ENCODE results near the gene HIPK2.
A peak's percentile ranks its signal among the peaks of the same experiment; 100 is the strongest.

The HIPK2 gene

DNA sequence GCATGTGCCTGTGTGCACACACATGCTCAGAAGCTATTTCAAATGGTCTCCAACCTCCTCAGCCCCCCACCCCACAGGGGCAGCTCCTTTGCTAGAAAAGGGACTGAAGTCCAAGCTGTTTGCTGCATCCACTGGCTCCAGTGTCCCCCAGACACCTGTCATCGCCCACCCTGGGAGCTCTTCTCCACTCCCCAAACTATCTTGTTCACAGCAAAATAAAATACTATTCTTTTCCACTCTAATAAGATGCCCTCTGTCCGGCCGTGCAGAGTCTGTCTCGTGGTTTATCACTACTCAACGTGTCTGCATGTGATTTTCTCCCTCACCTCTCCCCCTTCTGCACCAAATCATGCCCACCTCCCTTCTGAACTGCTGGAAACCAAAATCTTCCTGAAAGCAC is 25.6 kb downstream of the HIPK2 start:
- no peak for DNase-seq

DNA sequence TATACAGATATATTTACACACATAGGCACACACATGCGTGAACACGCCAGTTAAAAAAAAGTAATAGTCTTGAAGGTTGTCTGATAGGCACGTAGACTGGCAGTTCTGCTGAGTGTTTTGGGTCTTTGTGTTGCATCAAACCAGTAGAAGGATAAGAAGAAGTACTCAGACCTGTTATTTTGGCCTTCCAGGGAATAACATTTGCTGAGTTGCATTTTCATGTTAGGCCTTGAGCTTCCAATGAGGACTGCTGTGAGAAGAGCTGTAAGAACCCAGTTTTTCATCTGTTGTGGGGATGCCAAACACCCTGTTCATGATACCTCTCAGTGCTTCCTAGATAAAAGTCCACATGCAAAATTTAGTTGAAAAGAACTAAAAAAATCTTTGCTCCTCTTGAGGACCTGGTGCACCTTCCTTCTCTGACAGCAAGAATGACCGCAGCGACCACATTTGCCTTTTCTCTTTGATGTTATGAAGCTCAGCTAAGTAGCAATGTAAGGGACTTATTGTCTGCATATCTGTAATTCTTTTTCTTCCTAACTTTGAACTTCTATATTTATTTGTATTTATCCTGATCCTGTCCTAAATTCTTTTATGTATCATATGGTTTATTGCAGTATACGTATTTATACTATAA is 27.2 kb downstream of the HIPK2 start:
- no peak for DNase-seq

DNA sequence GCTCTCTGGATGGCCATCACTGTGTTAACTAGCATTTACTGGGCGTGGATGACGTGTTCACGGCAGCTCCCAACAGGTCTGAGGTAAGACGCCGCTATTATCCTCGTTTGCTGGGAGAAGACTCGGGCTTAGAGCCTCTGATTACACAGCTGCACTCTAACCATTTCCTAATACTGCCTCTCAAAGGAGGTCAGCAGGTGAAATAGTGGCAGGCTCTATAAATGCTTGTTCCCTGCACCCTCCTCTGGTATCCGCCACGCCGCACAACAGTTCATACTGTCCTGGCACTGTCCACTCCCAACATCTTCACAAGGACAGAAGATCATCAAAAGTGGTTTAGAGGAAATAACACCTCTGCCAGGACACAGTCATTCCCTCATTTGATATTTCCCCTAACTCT is 28.3 kb downstream of the HIPK2 start:
- DNase-seq = no peak

DNA sequence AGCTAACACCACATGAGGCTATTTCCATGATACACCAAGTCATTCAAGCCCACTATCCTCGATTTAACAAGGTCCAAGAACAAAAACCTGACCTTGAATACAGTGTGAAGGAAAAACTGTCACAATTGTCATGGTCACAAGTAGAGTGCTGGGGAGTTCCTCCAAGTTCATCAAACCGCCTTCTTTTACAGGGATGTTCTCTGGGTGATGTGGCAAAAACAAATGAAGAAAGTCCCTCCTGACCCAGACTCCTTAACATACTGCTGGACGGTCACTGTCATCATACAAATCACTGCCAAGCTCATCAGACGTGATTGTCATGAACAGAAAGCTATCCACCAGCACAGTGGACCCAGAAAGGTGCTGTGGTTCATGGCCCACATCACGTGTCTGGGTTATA is 28.9 kb downstream of the HIPK2 start:
- DNase-seq = no peak

DNA sequence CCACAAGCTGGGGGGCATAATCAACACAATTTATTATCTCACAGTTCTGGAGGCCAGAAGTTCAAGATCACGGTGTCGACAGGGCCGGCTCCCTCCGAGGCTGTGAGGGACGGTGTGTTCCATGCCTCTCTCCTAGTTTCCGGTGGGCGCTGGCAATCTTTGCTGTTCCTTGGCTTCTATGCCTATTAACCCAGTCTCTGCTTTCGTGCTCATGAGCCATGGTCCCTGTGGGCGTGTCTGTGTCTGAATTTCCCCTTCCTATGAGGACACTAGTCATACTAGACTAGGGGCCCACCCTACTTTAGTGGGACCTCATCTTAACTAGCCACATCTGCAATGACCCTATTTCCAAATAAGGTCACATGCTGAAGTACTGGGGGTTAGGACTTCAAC is 29.4 kb downstream of the HIPK2 start:
- no peak for DNase-seq

DNA sequence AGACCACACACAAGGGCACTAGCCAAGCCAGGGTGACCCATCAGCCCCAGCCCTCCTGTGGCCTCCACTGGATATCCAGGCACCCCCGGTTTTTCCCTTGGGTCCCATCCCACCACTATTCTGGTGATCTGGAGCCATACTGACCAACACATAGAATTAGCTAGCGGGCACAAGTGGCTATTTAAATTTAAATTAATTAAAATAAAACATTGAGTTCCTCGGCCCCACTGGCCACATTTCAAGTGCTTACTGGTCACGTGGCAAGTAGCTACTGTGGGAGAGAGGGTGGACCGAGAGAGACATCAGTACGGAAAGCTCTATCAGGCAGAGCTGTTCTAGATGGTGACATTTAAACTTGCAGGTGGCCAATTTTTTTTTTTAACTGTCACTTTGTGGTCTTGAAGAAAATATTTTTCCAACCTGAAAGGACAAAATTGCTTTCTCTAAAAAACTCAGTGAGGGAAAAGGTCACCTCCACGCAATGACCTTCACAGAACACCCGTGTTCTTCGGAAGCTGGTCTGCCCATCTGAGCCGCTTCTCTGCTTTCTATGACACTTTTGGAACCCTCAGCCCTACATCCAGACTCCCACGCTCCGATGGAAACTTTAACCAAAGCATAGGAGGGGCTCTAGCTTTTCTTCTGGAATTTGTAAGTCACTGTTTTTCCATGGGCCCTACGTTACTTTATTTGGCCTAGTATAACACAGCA is 30.0 kb downstream of the HIPK2 start:
- no peak for DNase-seq

DNA sequence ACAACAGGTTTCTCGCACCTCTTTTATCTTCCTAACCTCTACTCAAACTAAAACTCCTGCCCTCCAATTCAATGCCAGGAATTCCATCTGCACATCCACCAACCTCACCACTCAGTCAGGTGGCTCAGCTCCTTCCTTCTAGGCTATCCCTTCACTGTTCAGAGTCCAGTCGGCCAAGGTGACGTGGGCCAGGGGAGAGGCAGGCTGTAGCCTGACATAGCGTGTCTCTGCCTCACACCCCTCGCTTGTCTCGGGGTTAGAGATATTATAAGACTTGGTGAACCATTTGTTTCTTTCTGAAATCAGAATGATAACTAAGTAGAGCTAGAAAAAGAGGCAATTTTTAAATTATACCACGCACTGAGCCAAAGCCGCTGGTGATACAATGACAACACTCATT is 31.1 kb downstream of the HIPK2 start:
- DNase-seq = no peak

DNA sequence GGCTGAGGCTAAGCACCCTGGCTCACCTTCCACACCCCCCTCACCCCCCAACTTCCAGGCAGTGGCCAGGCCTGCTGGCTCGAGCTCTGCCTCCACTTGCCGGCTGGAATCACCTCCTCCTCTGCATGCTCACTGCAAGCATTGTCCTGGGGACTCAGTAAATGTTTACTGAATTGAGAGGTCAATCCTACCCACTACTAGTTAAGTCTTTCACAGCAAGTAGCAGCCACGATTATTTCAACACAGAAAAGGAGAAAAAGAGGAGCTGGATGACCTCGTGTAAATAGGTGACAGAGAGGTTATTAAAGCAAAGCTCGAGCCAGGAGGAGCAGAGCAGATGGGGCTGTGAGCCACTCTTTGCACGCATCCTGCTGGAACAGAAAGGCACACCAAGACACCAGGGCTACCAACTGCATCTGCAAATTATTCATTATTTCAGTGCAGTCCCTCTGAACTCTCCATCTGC is 32.1 kb downstream of the HIPK2 start:
- peak; percentile 33 for DNase-seq

DNA sequence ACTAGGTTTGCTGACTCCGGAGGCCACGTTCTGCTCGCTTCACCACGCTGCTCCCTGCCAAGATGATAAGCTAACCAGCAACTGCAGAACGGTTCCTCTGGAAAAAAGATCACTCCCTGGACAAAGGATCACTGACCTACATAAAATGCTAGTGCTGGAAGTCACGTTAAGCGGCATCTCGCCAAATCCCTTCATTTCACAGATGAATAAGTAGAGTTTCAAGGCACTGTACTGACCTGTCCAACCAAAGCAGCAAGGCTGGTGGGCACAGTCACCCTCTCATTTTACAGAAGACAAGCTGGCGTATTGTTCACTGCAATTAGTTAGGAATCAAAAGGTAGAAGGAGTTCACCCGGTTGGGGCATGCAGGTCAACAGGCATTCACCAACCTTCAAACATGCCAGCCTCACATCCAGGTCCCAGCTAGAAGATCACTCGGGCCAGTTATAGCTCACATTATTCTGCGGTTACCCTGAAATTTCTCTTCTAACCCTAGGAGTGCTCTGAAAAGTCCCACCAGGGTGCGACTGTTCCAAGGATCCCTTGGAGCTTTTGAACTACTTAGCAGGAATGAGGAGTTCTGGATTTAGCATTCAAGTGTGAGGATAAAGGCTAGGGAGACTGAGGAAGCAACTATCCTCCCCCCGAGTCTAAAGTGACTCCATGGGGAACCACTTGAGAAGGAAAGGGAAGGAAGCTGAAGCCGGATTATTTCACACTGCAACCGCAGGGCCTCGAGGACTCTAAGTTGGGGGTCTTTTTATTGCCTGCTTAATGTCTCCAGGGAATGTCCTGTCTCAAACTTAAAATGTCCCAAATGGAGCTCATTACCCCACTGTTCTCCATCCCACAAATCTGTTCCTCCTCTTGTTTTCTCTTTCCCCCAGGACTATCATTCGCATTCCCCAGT is 32.8 kb downstream of the HIPK2 start:
- DNase-seq = no peak

DNA sequence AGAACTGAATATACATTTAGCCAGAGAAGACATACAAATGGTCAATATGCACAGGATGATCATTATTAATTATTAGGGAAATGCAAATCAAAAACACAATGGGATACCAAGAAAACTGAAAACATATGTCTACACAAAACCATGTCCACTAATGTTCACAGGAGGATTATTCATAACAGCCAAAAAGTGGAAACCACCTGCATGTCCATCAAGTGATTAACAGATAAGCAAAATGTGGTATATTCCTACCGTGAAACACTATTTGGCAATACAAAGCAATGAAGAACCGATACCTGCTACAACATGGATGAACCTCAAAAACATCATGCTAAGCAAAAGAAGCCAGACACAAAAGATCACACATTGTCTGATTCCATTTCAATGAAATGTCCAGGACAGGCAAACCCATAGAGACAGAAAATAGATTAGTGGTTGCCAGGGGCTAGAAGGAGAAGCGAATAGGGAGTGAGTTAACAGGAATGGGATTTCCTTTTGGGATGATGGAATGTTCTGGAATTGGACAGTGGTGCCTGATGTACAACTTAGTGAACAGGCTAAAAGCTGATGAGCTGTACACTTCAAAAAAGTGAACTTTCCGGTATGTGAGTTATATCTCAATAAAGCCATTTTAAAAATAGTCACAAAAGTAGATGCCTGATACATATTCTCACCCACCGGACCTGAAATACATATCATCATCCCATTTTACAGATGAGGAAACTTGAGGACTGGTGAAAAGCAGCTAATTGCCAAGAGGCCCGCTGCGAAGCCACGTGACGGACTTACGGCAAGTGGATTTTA is 33.6 kb downstream of the HIPK2 start:
- no peak for DNase-seq

DNA sequence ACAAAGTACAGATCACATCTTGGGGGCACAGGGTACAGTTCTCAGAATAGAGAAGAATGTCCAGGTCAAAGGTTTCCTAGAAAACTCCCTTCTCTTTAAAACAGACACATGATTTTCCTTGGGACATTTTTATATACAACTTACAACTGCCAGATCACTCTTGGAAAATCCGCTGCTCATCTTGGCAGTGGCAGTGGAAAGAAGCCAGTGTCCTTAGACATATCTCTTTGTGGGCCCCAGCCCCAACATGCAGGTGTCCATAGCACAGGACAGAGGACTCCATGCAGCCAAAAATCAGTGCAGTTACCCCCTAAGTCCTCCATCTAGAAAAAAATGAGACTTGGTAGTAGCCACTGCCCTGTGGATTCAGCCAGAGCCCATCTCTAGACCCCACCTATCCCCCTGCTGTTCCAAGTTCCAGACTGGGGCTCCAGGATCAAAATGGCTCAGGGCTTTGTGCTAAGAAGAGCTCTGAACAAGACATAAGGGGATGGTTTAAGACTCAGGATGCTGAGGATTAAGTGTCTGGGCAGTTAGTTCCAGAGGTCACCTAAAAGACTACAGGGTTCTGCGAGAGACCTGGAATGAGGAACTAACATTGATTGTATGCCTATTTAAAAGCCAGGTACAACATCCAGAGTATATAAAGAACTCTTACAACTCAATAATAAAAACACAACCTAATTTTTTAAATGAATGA is 34.4 kb downstream of the HIPK2 start:
- no peak for DNase-seq

DNA sequence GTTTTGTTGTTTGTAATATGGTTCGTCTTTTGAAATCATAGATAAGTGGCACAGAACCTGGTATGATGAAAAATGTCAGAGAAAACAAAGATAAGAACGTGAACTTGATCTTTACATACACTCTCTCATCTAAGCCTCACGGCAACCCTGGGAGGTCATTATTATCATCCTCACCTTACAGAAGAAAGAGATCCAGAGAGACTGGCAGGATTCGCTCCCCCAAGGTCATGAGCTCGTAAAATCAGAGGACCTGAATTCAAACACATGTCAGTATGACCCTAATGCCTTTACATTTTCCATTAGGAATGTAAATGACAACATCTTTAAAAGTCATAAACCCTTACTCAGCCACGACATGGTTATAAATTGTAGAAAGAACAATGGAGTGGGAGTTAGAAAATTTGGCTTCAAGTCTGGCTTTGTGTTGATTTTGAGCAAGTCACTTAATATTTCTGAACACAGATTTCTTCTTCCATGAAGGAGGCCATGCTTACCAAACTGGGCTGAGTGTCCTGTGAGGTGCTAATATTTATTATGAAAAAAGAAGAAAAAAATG is 35.9 kb downstream of the HIPK2 start:
- DNase-seq = no peak

DNA sequence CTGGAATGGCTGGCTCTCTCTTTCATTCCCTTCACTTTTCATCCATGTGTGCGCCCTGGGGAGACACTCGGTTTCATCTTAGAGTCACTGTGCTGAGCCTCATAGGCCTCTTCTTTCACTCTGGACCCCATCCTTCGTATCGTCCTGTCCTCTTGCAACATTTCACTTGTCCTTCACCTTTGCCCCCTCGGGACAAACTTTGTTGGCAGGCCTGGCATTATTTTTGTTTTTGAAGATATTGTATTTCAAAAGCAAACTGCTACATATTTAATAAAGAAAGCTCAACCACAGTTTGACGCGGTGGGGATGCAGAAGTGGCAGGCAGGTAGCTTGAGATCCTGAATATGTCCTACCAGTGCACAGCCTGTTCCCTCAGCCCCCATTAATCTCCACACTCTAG is 36.6 kb downstream of the HIPK2 start:
- no peak for DNase-seq

DNA sequence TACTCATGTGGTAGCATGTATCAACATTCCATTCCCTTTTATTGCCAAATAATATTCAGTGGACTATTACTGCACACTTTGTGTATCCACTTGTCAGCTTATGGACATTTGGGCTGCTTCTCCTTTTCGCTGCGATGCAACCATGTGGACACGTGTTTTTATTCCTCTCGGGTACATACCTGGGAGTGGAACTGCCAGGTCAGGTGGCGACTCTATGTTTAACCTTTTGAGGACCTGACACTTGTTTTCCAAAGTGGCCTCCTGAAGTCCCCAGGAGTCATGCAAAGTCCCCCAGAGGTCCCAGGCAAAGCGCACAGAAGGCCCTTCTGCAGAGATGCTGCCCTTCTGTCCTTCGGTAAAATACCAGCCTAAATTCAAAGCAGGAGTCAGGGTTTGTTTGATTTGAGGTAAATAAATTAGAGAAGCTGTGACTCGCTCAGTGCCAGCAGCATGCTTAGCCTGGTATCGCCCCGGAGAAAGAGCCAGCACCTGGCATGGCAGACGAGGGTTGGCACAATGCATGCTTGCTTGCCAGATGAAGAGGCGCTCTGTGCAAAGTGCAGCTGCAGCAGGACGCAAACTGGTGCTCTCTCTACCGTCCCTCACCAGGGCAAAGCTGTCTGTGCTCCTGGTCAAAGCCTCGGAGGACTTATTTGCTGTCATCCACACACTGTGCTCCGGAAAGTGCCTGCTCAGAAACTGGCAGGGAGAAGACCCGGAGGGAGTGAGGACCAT is 37.8 kb downstream of the HIPK2 start:
- no peak for DNase-seq

DNA sequence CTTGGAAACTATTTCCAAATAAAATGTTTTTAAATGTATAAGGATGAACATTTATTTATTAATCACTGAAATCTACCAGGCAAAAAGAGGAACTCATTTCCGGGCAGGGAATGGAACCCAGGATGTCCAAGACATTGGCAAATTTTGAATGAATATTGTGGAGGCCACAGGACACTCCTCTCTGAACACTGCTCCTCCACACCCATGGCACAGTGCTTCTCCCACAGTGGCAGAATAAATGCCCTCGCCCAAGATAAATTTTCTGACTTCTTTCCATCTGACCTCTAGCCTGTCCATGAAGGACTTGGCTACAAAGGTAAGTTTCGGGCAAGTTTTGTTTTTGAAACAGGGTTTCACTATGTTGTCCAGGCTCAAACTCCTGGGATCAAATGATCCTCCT is 39.0 kb downstream of the HIPK2 start:
- no peak for DNase-seq

DNA sequence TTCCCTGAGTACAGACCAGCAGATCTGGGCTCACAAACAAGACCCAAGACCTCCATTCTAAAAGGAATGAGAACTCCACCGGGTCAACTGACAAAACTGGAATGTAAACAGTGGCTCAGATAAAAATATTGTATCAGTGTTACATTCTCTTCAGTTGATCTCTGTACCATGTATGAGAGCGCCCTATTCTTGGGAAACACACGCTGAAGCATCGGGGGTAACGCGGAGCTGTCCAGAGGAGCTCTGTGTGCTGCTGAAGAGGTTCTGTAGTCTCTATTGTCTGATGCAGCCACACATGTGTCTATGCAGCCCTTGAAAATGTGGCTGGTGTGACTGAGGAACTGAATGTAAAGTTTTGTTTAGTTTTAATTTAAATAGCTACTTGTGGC is 39.7 kb downstream of the HIPK2 start:
- no peak for DNase-seq

DNA sequence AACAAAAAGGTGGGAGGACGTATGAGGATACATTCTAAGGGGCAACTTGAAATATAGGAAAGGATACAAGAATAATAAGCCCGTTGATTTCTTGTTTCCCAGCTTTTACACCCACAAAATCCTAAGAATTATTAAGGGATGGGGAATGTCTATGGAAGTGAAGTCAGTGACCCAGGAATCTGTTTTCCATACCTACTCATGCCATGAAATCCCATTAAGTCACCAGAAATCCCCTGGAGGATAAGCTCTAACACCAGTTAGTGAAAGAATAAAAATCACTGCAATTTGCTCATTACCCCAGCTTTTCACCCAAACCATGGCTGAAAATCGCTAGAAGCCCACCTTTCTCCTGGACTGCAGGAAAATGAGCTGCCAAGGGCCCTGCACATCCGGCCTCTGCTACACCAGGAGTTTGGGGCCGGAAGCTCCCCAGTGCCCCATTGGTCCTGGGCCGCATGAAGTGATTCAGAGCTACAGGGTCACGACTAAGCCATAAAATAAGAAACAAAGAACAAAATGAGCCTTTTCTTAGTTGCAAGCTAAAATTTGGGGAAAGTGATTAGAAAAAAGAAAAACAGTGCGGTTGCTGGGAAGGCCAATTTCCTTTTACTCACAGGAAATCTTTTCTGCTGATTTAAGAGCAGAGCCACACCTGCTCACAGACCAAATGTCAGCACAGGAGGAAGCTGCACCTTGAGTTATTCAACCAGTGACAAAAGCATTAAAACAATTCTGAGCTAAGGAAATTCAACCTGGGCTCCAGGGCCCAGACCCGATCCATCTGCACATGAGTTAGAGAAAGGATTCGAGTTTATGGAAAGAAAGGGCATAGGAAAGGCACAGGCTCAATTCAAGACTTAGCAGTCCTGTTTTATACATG is 40.3 kb downstream of the HIPK2 start:
- no peak for DNase-seq

DNA sequence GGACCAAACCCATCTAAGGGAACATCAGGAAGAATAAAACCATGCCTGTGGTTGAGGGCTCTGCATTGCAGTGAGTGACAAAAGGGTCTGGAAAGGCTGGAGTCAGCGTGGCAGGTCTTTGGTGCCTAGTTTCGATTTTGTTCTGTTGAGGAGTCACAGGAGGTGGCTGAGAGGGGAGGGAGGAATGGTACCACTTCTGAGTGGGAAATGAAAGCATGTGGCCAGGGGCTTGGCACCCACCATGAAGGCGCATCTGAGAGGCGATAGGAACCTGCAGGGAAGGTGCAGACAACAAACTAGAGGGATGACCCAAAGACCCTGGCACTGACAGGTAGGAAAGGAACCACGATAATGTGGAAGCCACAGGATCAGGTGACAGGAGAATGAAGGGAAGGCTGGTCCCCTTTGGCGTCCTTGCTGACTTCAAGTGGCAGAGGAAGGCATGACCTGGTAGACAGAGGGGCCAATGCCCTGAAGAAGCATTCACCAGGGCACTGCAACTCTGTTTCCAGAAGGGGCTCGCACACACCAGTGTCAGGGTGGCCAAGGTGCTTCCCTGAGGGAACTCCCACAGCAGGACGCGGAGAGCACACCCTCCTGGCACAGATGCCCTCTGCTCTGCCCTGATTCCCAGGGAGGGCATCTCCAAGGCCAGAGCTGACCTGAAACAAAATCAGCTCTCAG is 41.7 kb downstream of the HIPK2 start:
- DNase-seq = no peak

DNA sequence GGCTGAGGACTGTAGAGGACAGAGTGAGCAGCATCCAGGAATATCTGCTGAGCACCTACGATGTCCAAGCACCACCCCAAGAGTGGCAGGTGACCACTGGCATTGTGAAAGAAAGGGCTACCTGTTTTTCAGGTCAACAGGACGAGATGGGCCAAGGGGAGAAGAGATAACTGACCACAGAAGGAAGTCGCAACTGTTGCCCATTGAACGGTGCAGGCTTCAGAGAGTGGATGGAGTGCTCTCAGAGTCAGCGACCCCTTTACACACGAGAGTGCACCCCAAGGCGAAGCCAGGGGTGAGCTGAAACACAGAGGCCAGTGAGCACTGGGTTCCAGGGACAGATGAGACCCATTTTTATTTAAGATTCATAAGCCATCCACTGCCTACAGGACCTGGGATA is 42.3 kb downstream of the HIPK2 start:
- DNase-seq = no peak
